GM12891 (cell line): ENCODE measurements around the gene CACNG5.

Experiments used
- PAX5 ChIP-seq: IDR thresholded peaks from 2 replicates; pipeline ENCODE4 v1.6.1; 2011; ENCODE audit warnings: low read length, moderate library complexity, mild to moderate bottlenecking; ENCODE audit not compliant: insufficient read depth, severe bottlenecking
- POLR2A ChIP-seq: IDR thresholded peaks from 2 replicates; pipeline ENCODE4 v1.6.1; 2011; ENCODE audit warnings: low read depth, low read length, control low read depth
- POLR2AphosphoS5 ChIP-seq: IDR thresholded peaks from 2 replicates; pipeline ENCODE4 v1.6.1; 2011; ENCODE audit warnings: low read depth, low read length, control low read depth
- SPI1 ChIP-seq: IDR thresholded peaks from 2 replicates; pipeline ENCODE4 v1.6.1; 2011; ENCODE audit warnings: low read depth, low read length, control low read depth
- TAF1 ChIP-seq: IDR thresholded peaks from 2 replicates; pipeline ENCODE4 v1.6.1; 2011; ENCODE audit warnings: low read depth, low read length, control low read depth

GRCh38 chr17:66789961-66790437 is 44.9 kb upstream of the CACNG5 start:
- TF ChIP-seq POLR2A = no peak
- TF ChIP-seq POLR2AphosphoS5 = no peak
- no peak for TF ChIP-seq SPI1
- TF ChIP-seq TAF1 = no peak
- TF ChIP-seq PAX5 = no peak
